CD4-positive, CD25-positive, alpha-beta regulatory T cell (primary cell): ENCODE results near the gene SMAD2. TPM values are rescaled to one million over a fixed set of nuclear protein-coding genes. Genes with fewer than 3 reads are reported as not detected.

Experiments used
- ATAC-seq, 2 donors: fragments of 150-1000 bp; cut with Tn5 transposase; one replicate each; pipeline ENCODE4 v1.10.0; 2021; ENCODE audit warnings: low read depth in 2 of 2, moderate number of reproducible peaks in 2 of 2, moderate library complexity in 1 of 2
- DNase-seq, 3 donors: peaks; one replicate each; pipeline versions ENCODE4 v3.0.0 to v3.0.0-alpha.2; 2012 to 2022; ENCODE audit warnings: mixed read lengths in 1 of 3
- H3K27ac ChIP-seq: one replicate; pipeline ENCODE4 v1.7.0; 2013; ENCODE audit warnings: mild to moderate bottlenecking, low read length; ENCODE audit not compliant: insufficient read depth, poor library complexity, severe bottlenecking
- H3K27me3 ChIP-seq: one replicate; pipeline ENCODE4 v1.7.0; 2013; ENCODE audit warnings: low read length; ENCODE audit not compliant: control insufficient read depth, insufficient read depth
- H3K36me3 ChIP-seq: one replicate; pipeline ENCODE4 v1.7.0; 2013; ENCODE audit warnings: mild to moderate bottlenecking, low read length, moderate library complexity; ENCODE audit not compliant: control insufficient read depth, insufficient read depth
- H3K4me1 ChIP-seq: 2 replicates; pipeline ENCODE4 v1.7.0; 2013; ENCODE audit warnings: mild to moderate bottlenecking, low read length; ENCODE audit not compliant: insufficient read depth, control insufficient read depth, poor library complexity, severe bottlenecking
- H3K4me3 ChIP-seq: one replicate; pipeline ENCODE4 v1.7.0; 2013; ENCODE audit warnings: low read depth, mild to moderate bottlenecking, low read length, moderate library complexity
- H3K9me3 ChIP-seq, 2 experiments: 1 replicate in 1 of 2; 2 replicates in 1 of 2; pipeline ENCODE4 v1.7.0; 2013; ENCODE audit warnings: low read length in 2 of 2, mild to moderate bottlenecking in 1 of 2, moderate library complexity in 1 of 2; ENCODE audit not compliant: control insufficient read depth in 2 of 2
- H3K27ac Mint-ChIP-seq, 3 donors: one replicate each; pipeline ENCODE4 v1.8.0; 2020 to 2022; ENCODE audit warnings: mild to moderate bottlenecking in 3 of 3, mixed read lengths in 3 of 3, moderate library complexity in 2 of 3
- H3K27me3 Mint-ChIP-seq: one replicate; pipeline ENCODE4 v1.8.0; 2022; ENCODE audit warnings: mild to moderate bottlenecking, mixed read lengths
- H3K36me3 Mint-ChIP-seq: one replicate; pipeline ENCODE4 v1.8.0; 2020; ENCODE audit warnings: mixed read lengths
- H3K4me1 Mint-ChIP-seq, 4 donors: one replicate each; pipeline ENCODE4 v1.8.0; 2020 to 2022; ENCODE audit warnings: mixed read lengths in 4 of 4, mild to moderate bottlenecking in 1 of 4
- H3K4me3 Mint-ChIP-seq, 4 donors: one replicate each; pipeline ENCODE4 v1.8.0; 2020 to 2022; ENCODE audit warnings: mild to moderate bottlenecking in 4 of 4, mixed read lengths in 4 of 4, moderate library complexity in 3 of 4
- H3K9me3 Mint-ChIP-seq, 7 donors: one replicate each; pipeline ENCODE4 v1.8.0; 2020 to 2022; ENCODE audit warnings: mixed read lengths in 7 of 7, mild to moderate bottlenecking in 3 of 7, moderate library complexity in 2 of 7
- polyA plus RNA-seq, 4 donors: library from polyadenylated mRNA; unstranded; fragments of 300-500 nt; fragmentation: Illumina TruSeq; gene quantifications; one replicate each; pipeline ENCODE4 v1.2.3, GENCODE V29; 2021
- total RNA-seq: library from RNA; stranded (reverse); gene quantifications from one replicate; pipeline ENCODE4 v1.2.3, GENCODE V29; 2022

Gene SMAD2
- total and polyA plus RNA-seq, 5 donors from 2014 or later: 78.1 to 115 (median 94.5) TPM

- peaks cover 21% of the 10 kb centered on the region for H3K27me3 Mint-ChIP-seq
- ATAC-seq (no peak), DNase-seq (no peak)
- H3K9me3 ChIP-seq: peaks cover 13 to 16% of the 10 kb centered on the region in 2 experiments
- H3K27ac Mint-ChIP-seq: no peak overlapping the region
- peaks cover 3 to 22% (median 9%) of the 10 kb centered on the region in 7 donors for H3K9me3 Mint-ChIP-seq
- H3K4me1 ChIP-seq: no peaks in the 10 kb centered on the region
- no peak overlapping the region for H3K27ac ChIP-seq
- no peak overlapping the region for H3K4me3 ChIP-seq
- H3K36me3 ChIP-seq: no peaks in the 10 kb centered on the region
- no peaks in the 10 kb centered on the region for H3K4me1 Mint-ChIP-seq
- H3K36me3 Mint-ChIP-seq: no peaks in the 10 kb centered on the region
- H3K27me3 ChIP-seq: peaks cover 3% of the 10 kb centered on the region
- no peak overlapping the region for H3K4me3 Mint-ChIP-seq
Measured at GRCh38 chr18:47788621-47789020, 141.8 kb downstream of the SMAD2 start.

DNA sequence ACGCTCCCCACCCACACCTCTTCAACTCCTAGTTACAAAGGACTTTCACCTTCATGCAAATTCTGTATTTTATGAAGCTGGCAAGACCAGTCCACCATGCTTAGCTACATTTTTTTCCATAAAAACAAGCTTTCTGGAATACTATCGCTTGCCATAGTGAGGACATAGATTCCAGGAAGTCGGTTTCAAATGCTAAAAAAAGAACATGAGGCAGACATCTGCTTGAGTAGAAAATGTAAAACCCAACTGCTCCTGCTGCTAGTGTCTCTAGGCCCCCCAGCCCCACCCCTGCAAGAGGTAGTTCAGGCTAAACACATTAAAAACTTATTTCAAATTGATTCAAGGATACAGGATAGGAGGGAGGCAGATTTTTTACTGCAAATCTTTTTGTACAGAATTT lies 148.9 kb downstream of the SMAD2 start:
- no peak overlapping the region for H3K4me3 Mint-ChIP-seq
- peaks cover 14 to 20% of the 10 kb centered on the region in 2 experiments for H3K9me3 ChIP-seq
- H3K36me3 Mint-ChIP-seq: no peaks in the 10 kb centered on the region
- no peak for ATAC-seq
- no peak for DNase-seq
- no peaks in the 10 kb centered on the region for H3K27me3 ChIP-seq
- H3K36me3 ChIP-seq: no peaks in the 10 kb centered on the region
- H3K27me3 Mint-ChIP-seq: peaks cover 7% of the 10 kb centered on the region
- H3K9me3 Mint-ChIP-seq: peaks cover 2 to 18% (median 7%) of the 10 kb centered on the region in 7 donors
- H3K4me1 Mint-ChIP-seq: no peaks in the 10 kb centered on the region
- no peak overlapping the region for H3K27ac ChIP-seq
- H3K27ac Mint-ChIP-seq: no peak overlapping the region
- no peaks in the 10 kb centered on the region for H3K4me1 ChIP-seq
- H3K4me3 ChIP-seq: no peak overlapping the region

DNA sequence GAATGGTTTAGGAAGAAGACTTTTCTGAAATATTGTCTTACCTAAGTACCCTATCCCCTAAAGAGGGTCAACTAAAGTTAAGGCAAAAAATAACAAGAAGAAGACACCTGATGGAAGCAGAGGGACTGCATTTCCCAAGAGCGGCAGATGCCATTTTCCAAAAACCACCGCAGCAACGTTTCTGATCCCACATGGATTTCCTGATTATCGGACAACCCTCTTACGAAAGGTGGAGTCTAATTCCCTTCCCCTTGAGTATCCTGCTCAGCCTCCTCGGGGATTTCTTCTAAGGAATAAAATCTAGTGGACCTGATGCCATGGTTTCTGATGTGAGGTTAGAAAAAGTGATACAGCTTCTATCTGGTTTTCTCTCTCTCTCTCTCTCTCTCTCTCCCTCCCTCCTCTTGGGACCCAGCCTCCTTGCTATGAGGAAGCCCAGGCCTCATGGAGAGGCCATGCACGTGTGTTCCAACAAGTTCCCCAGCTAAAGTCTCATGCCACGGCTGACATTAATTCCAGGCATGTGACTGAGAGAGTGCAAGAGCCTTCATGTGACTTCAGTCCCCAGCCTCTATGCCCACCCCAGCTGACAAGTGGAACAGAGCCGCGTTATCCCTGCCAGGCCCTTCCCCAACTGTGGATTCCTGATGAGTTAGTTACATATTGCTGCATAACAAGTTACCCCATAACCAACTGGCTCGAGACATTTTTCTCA lies 150.3 kb downstream of the SMAD2 start:
- Histone ChIP-seq H3K27ac (no peak overlapping the region), H3K9me3 (peaks cover 14 to 16% of the 10 kb centered on the region in 2 experiments), H3K4me3 (no peak overlapping the region), H3K27me3 (no peaks in the 10 kb centered on the region), H3K36me3 (no peaks in the 10 kb centered on the region), H3K4me1 (no peaks in the 10 kb centered on the region)
- peaks cover 7% of the 10 kb centered on the region for H3K27me3 Mint-ChIP-seq
- DNase-seq (no peak), ATAC-seq (no peak)
- H3K4me3 Mint-ChIP-seq: no peak overlapping the region
- H3K27ac Mint-ChIP-seq: no peak overlapping the region
- H3K4me1 Mint-ChIP-seq: no peaks in the 10 kb centered on the region
- H3K9me3 Mint-ChIP-seq: peaks cover 0 to 16% (median 7%) of the 10 kb centered on the region in 7 donors
- no peaks in the 10 kb centered on the region for H3K36me3 Mint-ChIP-seq

DNA sequence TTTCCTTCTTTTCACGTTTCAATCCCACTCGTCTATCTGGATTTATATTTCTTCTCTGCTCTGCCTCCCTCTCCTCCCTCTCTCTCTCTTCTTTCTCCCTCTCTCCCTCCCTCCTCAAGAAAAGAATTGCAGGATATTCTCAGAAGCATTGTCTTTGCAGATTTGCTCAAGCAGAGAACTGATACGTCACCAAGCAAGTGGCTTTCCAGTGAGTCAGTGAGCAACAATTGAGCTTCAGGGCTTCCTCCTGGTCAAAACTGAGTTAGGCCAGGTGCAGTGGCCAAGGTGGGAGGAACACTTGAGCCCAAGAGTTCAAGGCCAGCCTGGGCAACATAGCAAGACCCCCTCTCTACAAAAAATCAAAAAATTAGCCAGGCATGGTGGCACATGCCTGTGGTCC lies 151.1 kb downstream of the SMAD2 start:
- Mint-ChIP-seq H3K36me3 (no peaks in the 10 kb centered on the region), H3K9me3 (peaks cover 0 to 10% (median 5%) of the 10 kb centered on the region in 7 donors), H3K27ac (no peak overlapping the region), H3K4me1 (no peaks in the 10 kb centered on the region), H3K27me3 (peaks cover 7% of the 10 kb centered on the region), H3K4me3 (no peak overlapping the region)
- no peaks in the 10 kb centered on the region for H3K36me3 ChIP-seq
- ATAC-seq (no peak), DNase-seq (no peak)
- H3K27me3 ChIP-seq: no peaks in the 10 kb centered on the region
- no peaks in the 10 kb centered on the region for H3K4me1 ChIP-seq
- no peak overlapping the region for H3K27ac ChIP-seq
- H3K4me3 ChIP-seq: no peak overlapping the region
- peaks cover 8% of the 10 kb centered on the region in 2 experiments for H3K9me3 ChIP-seq

DNA sequence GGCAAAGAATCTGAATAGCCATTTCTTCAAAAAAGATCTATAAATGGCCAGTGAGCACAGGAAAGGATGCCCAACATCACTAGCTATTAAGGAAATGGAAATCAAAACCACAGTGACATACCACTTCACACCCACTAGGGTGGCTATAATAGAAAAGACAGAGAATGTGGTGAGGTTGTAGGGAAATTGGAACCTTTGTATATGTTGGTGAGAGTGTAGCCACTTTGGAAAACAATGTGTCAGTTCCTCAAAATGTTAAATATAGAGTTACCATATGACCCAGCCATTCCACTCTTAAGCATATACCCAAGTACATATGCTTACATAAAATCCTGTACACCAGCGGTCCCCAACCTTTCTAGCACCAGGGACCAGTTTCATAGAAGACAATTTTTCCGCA lies 152.8 kb downstream of the SMAD2 start:
- H3K36me3 Mint-ChIP-seq: no peaks in the 10 kb centered on the region
- peaks cover 11% of the 10 kb centered on the region for H3K27me3 Mint-ChIP-seq
- Histone ChIP-seq H3K9me3 (no peaks in the 10 kb centered on the region), H3K4me3 (no peak overlapping the region), H3K4me1 (no peaks in the 10 kb centered on the region), H3K27me3 (no peaks in the 10 kb centered on the region), H3K27ac (no peak overlapping the region), H3K36me3 (no peaks in the 10 kb centered on the region)
- H3K4me3 Mint-ChIP-seq: no peak overlapping the region
- ATAC-seq (no peak), DNase-seq (no peak)
- peaks cover 0 to 2% (median 0%) of the 10 kb centered on the region in 4 donors for H3K4me1 Mint-ChIP-seq
- H3K27ac Mint-ChIP-seq: no peak overlapping the region
- peaks cover 0 to 4% (median 0%) of the 10 kb centered on the region in 7 donors for H3K9me3 Mint-ChIP-seq

GRCh38 chr18:47775961-47776360 lies 154.5 kb downstream of the SMAD2 start:
- Mint-ChIP-seq H3K4me3 (no peak overlapping the region), H3K27ac (no peak overlapping the region)
- no peak for ATAC-seq

DNA sequence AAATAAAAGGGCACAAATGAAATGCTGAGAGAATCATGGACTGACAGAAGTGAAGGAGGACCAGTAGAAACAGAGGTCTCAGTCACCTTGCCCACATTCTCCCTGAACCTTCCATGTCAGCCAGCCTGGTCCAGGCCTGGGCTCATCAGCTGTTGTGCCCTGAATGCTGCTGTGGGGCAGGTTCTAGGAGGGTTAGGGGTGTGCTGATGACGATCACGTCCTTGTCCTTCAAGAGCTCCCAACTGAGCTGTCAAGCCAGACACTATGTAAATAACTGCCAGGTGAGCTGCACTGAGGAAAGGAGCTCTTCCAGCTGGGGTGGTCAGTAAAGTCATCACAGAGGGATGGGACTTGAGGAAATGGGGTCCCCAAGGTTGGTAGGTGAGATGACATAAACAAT lies 156.5 kb downstream of the SMAD2 start:
- DNase-seq: no peak
- no peaks in the 10 kb centered on the region for H3K27me3 ChIP-seq
- no peaks in the 10 kb centered on the region for H3K36me3 ChIP-seq
- H3K4me1 Mint-ChIP-seq: peaks cover 0 to 4% (median 0%) of the 10 kb centered on the region in 4 donors
- H3K27ac Mint-ChIP-seq: no peak overlapping the region
- H3K4me3 Mint-ChIP-seq: no peak overlapping the region
- H3K9me3 Mint-ChIP-seq: peaks cover 0 to 4% (median 0%) of the 10 kb centered on the region in 7 donors
- H3K36me3 Mint-ChIP-seq: no peaks in the 10 kb centered on the region
- H3K27me3 Mint-ChIP-seq: peaks cover 13% of the 10 kb centered on the region
- no peaks in the 10 kb centered on the region for H3K4me1 ChIP-seq
- ATAC-seq: no peak
- no peak overlapping the region for H3K4me3 ChIP-seq
- H3K9me3 ChIP-seq: no peaks in the 10 kb centered on the region
- H3K27ac ChIP-seq: no peak overlapping the region

More at GRCh38 chr18:47775961-47776360, 154.5 kb downstream of the SMAD2 start:
- Mint-ChIP-seq H3K27me3 (peaks cover 8% of the 10 kb centered on the region), H3K9me3 (peaks cover 0 to 2% (median 0%) of the 10 kb centered on the region in 7 donors), H3K4me1 (peaks cover 0 to 4% (median 0%) of the 10 kb centered on the region in 4 donors), H3K36me3 (no peaks in the 10 kb centered on the region)
- DNase-seq: no peak
- no peaks in the 10 kb centered on the region for H3K4me1 ChIP-seq
- no peaks in the 10 kb centered on the region for H3K27me3 ChIP-seq
- H3K36me3 ChIP-seq: no peaks in the 10 kb centered on the region
- no peak overlapping the region for H3K4me3 ChIP-seq
- no peak overlapping the region for H3K27ac ChIP-seq
- H3K9me3 ChIP-seq: no peaks in the 10 kb centered on the region
